ENCODE results near the gene VWA3A. TPM values are rescaled to one million over a fixed set of nuclear protein-coding genes. Genes with fewer than 3 reads are reported as not detected.

Gene VWA3A
- total RNA-seq, 1 experiment from 2014 or later = not detected

GRCh38 chr16:22139008-22139407 lies 46.7 kb downstream of the VWA3A start:
- no peak for ATAC-seq
- ChIA-PET RAD21 (ENCODE audit: low non-redundant PET in 1 of 2, low total read pairs in 2 of 2, uncharacterized antibody in 2 of 2, unreplicated experiment in 2 of 2) (no interaction called here), CTCF (no interaction called here), POLR2A (no interaction called here)
- no peak overlapping the region for H3K4me3 ChIP-seq (replicated peaks in 1 of 2; ENCODE audit: low read depth in 1 of 2, low read length in 2 of 2)
- no peak overlapping the region for H2AFZ ChIP-seq (ENCODE audit: low read depth, low read length, poor library complexity, severe bottlenecking)
- H3K79me2 ChIP-seq (ENCODE audit: insufficient read depth, low read length) = no peaks in the 10 kb centered on the region
- intact Hi-C loops (cut with micrococcal nuclease) = no loop called here
- no peaks in the 10 kb centered on the region for H3K36me3 ChIP-seq (ENCODE audit: control insufficient read depth in 1 of 2, insufficient read depth in 2 of 2, low read length in 2 of 2)
- H3K4me1 ChIP-seq (ENCODE audit: control insufficient read depth in 1 of 2, insufficient read depth in 2 of 2, low read length in 2 of 2) = no peaks in the 10 kb centered on the region
- no peak for DNase-seq (ENCODE audit: low read depth, low spot score)
- H3K9me2 ChIP-seq (ENCODE audit: insufficient read depth) = no peaks in the 10 kb centered on the region
- H3K4me2 ChIP-seq (ENCODE audit: low read length) = no peak overlapping the region
- peaks cover 22% of the 10 kb centered on the region; the same call in 1 of the 2 replicates for H3K27me3 ChIP-seq (ENCODE audit: insufficient read depth, low read length)
- no peak overlapping the region for H3K27ac ChIP-seq (ENCODE audit: low read depth, low read length)
- TF ChIP-seq CBX3 (IDR thresholded peaks at IDR 0.05; ENCODE audit: low read depth) (no peak), TCF7L2 (IDR thresholded peaks at IDR 0.05; ENCODE audit: borderline replicate concordance, extremely low read depth, insufficient read depth, insufficient read length) (no peak), YY1 (IDR thresholded peaks at IDR 0.05; ENCODE audit: extremely low read depth, insufficient replicate concordance, low read depth, low read length) (no peak), POLR2A (IDR thresholded peaks at IDR 0.05; ENCODE audit: borderline replicate concordance, extremely low read depth, insufficient read depth, insufficient read length) (no peak), RAD21 (IDR thresholded peaks at IDR 0.05; ENCODE audit: low read depth) (no peak), SP1 (IDR thresholded peaks at IDR 0.05; ENCODE audit: low read depth) (no peak), SRF (IDR thresholded peaks at IDR 0.05; ENCODE audit: low read depth) (no peak), JUND (IDR thresholded peaks at IDR 0.05) (no peak), MAX (IDR thresholded peaks at IDR 0.05) (no peak), EGR1 (IDR thresholded peaks at IDR 0.05; ENCODE audit: low read depth) (no peak), ZNF274 (IDR thresholded peaks at IDR 0.05; ENCODE audit: low read depth, low read length) (no peak), POLR2AphosphoS5 (IDR thresholded peaks at IDR 0.05; ENCODE audit: low read depth, low read length) (no peak)
- TF ChIP-seq, protein P1, sequence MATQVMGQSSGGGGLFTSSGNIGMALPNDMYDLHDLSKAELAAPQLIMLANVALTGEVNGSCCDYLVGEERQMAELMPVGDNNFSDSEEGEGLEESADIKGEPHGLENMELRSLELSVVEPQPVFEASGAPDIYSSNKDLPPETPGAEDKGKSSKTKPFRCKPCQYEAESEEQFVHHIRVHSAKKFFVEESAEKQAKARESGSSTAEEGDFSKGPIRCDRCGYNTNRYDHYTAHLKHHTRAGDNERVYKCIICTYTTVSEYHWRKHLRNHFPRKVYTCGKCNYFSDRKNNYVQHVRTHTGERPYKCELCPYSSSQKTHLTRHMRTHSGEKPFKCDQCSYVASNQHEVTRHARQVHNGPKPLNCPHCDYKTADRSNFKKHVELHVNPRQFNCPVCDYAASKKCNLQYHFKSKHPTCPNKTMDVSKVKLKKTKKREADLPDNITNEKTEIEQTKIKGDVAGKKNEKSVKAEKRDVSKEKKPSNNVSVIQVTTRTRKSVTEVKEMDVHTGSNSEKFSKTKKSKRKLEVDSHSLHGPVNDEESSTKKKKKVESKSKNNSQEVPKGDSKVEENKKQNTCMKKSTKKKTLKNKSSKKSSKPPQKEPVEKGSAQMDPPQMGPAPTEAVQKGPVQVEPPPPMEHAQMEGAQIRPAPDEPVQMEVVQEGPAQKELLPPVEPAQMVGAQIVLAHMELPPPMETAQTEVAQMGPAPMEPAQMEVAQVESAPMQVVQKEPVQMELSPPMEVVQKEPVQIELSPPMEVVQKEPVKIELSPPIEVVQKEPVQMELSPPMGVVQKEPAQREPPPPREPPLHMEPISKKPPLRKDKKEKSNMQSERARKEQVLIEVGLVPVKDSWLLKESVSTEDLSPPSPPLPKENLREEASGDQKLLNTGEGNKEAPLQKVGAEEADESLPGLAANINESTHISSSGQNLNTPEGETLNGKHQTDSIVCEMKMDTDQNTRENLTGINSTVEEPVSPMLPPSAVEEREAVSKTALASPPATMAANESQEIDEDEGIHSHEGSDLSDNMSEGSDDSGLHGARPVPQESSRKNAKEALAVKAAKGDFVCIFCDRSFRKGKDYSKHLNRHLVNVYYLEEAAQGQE (IDR thresholded peaks at IDR 0.05; ENCODE audit: low read depth) = no peak
- H4K20me1 ChIP-seq (ENCODE audit: insufficient read depth) = no peaks in the 10 kb centered on the region
- H3K9ac ChIP-seq (ENCODE audit: low read length) = no peak overlapping the region
- BruUV-seq (replicated peaks) = no TSS peak
- H3K9me3 ChIP-seq (ENCODE audit: control insufficient read depth in 1 of 2, insufficient read depth in 1 of 2, low read depth in 1 of 2, low read length in 2 of 2) = no peaks in the 10 kb centered on the region

All from HCT116 (cell line).